Measurements from ENCODE around the gene SBF2. TPM values are rescaled to one million over a fixed set of nuclear protein-coding genes. Genes with fewer than 3 reads are reported as not detected.
A peak's percentile ranks its signal among the peaks of the same experiment; 100 is the strongest.

The SBF2 gene
- total RNA-seq, 2 donors from 2014 or later = 53.8 to 60.8 TPM

DNA sequence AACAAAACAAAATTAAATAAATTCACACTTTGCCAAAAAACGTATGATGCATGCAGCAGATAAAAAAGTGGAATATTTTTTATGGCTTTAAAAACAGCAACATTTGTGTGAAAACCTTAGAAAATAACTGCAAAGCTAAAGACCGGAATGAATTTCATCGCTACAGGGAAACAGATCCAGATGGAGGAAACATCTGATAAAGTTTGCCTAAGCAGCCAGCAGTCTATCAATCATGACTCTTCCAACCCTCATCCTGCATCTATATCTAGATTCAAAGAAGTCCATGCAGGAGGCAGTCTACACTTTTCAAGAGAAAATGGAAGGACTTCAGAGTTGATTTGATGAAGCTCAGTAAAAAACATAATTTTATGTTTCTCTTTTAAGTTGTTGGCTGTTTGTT lies 503.3 kb downstream of the SBF2 start:
- Histone ChIP-seq H3K4me1 (ENCODE audit: control insufficient read depth in 1 of 2, low read depth in 2 of 2) (peaks cover 0 to 17% of the 10 kb centered on the region in 2 donors), H3K27ac (no peak overlapping the region), H3K36me3 (peaks cover 16% of the 10 kb centered on the region), H3K4me3 (no peak overlapping the region), H3K9me3 (no peaks in the 10 kb centered on the region), H3K27me3 (replicated peaks; ENCODE audit: insufficient read depth) (no peaks in the 10 kb centered on the region)
- DNase-seq (ENCODE audit: low spot score) = no peak
- no peak for ATAC-seq (ENCODE audit: insufficient number of reproducible peaks, low FRiP score, low read depth)
- TF ChIP-seq, protein P1, sequence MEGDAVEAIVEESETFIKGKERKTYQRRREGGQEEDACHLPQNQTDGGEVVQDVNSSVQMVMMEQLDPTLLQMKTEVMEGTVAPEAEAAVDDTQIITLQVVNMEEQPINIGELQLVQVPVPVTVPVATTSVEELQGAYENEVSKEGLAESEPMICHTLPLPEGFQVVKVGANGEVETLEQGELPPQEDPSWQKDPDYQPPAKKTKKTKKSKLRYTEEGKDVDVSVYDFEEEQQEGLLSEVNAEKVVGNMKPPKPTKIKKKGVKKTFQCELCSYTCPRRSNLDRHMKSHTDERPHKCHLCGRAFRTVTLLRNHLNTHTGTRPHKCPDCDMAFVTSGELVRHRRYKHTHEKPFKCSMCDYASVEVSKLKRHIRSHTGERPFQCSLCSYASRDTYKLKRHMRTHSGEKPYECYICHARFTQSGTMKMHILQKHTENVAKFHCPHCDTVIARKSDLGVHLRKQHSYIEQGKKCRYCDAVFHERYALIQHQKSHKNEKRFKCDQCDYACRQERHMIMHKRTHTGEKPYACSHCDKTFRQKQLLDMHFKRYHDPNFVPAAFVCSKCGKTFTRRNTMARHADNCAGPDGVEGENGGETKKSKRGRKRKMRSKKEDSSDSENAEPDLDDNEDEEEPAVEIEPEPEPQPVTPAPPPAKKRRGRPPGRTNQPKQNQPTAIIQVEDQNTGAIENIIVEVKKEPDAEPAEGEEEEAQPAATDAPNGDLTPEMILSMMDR (IDR thresholded peaks at IDR 0.05) = no peak

DNA sequence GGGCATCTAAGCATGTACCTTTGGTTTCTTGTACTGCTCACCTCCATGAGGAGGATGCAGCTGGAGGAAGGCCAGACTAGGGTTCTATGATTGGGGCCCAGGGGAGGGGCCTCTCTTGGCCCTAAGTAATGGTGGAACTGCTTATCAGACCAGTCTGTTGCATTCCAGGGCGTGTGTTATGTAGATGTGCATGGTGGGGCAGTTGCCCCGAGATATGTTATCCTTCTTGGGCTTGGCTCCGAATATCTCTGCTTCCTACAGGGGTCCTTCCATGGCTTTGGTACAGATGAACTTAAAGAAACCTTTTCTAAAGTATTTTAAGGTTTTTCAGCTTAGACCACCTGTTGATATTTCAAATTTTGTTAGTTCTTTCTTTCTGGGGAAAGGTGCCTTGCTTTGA lies 504.1 kb downstream of the SBF2 start:
- no peak overlapping the region for H3K27ac ChIP-seq
- peaks cover 0 to 12% of the 10 kb centered on the region in 2 donors for H3K4me1 ChIP-seq (ENCODE audit: control insufficient read depth in 1 of 2, low read depth in 2 of 2)
- ATAC-seq (ENCODE audit: insufficient number of reproducible peaks, low FRiP score, low read depth) (no peak), DNase-seq (ENCODE audit: low spot score) (no peak)
- peaks cover 16% of the 10 kb centered on the region for H3K36me3 ChIP-seq
- no peaks in the 10 kb centered on the region for H3K9me3 ChIP-seq
- TF ChIP-seq, protein P1 (IDR thresholded peaks at IDR 0.05) = no peak
- H3K27me3 ChIP-seq (replicated peaks; ENCODE audit: insufficient read depth) = no peaks in the 10 kb centered on the region
- no peak overlapping the region for H3K4me3 ChIP-seq

DNA sequence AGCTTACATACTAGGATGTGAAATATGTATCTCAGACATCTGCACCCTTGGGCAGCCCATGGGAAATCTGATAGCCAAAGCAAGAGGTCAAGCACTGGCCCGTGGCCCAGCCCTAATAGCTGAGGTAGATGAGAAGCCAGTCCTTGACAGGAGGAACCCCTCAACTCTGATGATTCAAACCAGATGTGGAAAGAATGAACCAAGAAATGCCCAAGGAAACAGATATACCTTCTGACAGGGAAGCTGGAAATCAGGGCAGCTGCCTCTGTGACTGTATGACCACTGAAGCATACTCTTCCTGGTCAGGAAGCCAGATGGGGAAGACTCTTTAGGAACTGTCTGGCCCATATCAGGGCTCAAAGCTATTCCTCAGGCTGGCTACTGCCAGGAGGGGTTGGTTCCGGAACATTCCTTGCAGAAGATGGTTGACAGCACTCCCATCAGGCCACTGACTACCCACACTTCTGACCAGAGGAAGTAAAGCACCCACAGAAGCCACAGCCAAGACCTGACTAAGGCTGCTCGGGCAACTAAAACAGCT lies 506.0 kb downstream of the SBF2 start:
- no peaks in the 10 kb centered on the region for H3K27me3 ChIP-seq (replicated peaks; ENCODE audit: insufficient read depth)
- H3K4me3 ChIP-seq = no peak overlapping the region
- H3K36me3 ChIP-seq = peaks cover 16% of the 10 kb centered on the region
- H3K9me3 ChIP-seq = no peaks in the 10 kb centered on the region
- H3K4me1 ChIP-seq (ENCODE audit: control insufficient read depth in 1 of 2, low read depth in 2 of 2) = peaks cover 0 to 12% of the 10 kb centered on the region in 2 donors
- ATAC-seq (ENCODE audit: insufficient number of reproducible peaks, low FRiP score, low read depth) (no peak), DNase-seq (ENCODE audit: low spot score) (peak; percentile 15)
- H3K27ac ChIP-seq = no peak overlapping the region
- TF ChIP-seq, protein P1 (IDR thresholded peaks at IDR 0.05) = no peak

DNA sequence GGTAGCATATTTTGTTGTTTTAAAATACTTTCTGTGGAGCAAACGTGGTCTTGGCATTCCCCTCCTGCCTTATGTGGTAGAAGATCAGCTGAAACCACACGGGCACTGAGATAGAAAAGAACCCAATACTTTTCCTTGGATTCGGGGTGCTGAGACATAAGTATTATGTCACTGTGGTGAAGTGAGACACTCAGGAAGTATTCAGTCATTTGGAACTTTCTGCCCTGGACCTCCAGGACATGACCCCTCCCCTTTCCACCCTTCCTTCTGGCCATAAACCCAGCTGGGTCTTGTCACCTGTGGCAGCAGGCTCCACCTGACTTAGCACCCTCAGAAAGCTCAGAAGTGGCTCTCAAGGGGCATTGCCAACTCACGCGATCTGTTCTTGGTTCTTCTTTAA lies 506.8 kb downstream of the SBF2 start:
- no peak overlapping the region for H3K4me3 ChIP-seq
- H3K27ac ChIP-seq = no peak overlapping the region
- H3K27me3 ChIP-seq (replicated peaks; ENCODE audit: insufficient read depth) = no peaks in the 10 kb centered on the region
- ATAC-seq (ENCODE audit: insufficient number of reproducible peaks, low FRiP score, low read depth) = no peak
- H3K4me1 ChIP-seq (ENCODE audit: control insufficient read depth in 1 of 2, low read depth in 2 of 2) = peaks cover 0 to 12% of the 10 kb centered on the region in 2 donors
- H3K9me3 ChIP-seq = no peaks in the 10 kb centered on the region
- H3K36me3 ChIP-seq = peaks cover 16% of the 10 kb centered on the region
- TF ChIP-seq, protein P1 (IDR thresholded peaks at IDR 0.05) = no peak
- no peak for DNase-seq (ENCODE audit: low spot score)

DNA sequence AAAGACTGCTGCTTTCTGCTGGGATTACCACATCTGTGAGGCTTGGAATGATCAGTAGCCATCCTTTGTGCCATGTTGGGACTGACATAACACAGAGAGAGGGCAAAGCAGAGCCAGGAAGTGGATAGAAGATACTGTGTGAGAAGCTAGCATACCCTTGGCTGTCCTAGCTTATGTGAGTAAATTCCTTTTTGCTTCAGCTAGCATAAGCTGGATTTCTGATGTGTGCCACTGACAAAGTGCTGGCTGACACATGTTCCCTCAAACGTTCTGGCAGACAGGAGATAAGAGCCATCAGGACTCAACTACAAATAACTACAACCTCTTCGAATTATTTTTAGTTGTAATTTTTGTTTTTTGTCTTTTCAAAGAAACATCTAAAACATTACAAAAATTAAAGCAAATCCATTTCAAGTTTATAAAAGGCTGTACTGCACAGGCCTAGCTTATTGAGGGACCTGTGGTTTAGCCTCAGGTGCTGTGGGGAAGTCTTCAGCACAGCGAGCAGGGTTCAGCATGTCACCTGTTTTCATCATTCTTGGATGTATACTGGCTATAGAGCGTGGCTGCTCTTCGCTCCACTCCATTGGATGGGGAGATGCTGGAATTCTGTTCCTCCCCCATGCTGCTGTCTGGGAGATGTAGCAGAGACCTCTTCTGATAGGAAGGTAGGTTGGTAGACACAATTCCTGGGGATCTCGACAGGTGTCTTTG lies 509.3 kb downstream of the SBF2 start:
- no peak for DNase-seq (ENCODE audit: low spot score)
- TF ChIP-seq, protein P1 (IDR thresholded peaks at IDR 0.05) = no peak
- Histone ChIP-seq H3K27ac (no peak overlapping the region), H3K4me3 (no peak overlapping the region), H3K4me1 (ENCODE audit: control insufficient read depth in 1 of 2, low read depth in 2 of 2) (peaks cover 0 to 12% of the 10 kb centered on the region in 2 donors), H3K36me3 (peaks cover 30% of the 10 kb centered on the region), H3K27me3 (replicated peaks; ENCODE audit: insufficient read depth) (no peaks in the 10 kb centered on the region), H3K9me3 (no peaks in the 10 kb centered on the region)
- ATAC-seq (ENCODE audit: insufficient number of reproducible peaks, low FRiP score, low read depth) = no peak
